Activated CD4-positive, CD25-positive, alpha-beta regulatory T cell treated with anti-CD3 and anti-CD28 coated beads, Interleukin-2, amount 50 U/mL, for 16 hours (primary cell): ENCODE results near the gene ABCC12.
"Not testable (repeated sequence)": the region's sequence is repeated elsewhere in the genome, so short reads cannot be mapped to it uniquely, and the experiment has no call there.

ENCODE experiments used
- DNase-seq: peaks from one replicate; pipeline ENCODE4 v3.0.0-alpha.2; 2020; ENCODE audit warnings: low read depth, low spot score

ABCC12 gene

GRCh38 chr16:48155926-48156789, at the start of gene ABCC12:
ABCC12 (minus strand) TSS chr16:48155993; CDS start chr16:48146424, 9,569 bp downstream.
- no peak for DNase-seq

DNA sequence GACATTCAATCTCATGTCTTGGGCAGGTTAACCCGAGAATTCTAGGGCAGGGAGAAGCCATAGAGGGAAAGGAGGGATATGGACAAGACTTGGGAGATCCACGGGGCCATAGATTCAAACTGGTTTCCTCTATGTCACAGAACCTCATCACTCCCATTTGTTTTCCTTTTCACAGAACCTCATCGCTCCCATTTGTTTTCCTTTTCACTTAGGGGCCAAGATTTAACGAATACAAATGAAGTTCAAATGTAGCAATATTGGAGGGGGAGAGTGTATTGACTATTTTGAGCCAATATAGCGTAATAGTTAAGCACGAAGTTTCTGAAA, 49.0 kb upstream of the ABCC12 start:
- DNase-seq: no peak

DNA sequence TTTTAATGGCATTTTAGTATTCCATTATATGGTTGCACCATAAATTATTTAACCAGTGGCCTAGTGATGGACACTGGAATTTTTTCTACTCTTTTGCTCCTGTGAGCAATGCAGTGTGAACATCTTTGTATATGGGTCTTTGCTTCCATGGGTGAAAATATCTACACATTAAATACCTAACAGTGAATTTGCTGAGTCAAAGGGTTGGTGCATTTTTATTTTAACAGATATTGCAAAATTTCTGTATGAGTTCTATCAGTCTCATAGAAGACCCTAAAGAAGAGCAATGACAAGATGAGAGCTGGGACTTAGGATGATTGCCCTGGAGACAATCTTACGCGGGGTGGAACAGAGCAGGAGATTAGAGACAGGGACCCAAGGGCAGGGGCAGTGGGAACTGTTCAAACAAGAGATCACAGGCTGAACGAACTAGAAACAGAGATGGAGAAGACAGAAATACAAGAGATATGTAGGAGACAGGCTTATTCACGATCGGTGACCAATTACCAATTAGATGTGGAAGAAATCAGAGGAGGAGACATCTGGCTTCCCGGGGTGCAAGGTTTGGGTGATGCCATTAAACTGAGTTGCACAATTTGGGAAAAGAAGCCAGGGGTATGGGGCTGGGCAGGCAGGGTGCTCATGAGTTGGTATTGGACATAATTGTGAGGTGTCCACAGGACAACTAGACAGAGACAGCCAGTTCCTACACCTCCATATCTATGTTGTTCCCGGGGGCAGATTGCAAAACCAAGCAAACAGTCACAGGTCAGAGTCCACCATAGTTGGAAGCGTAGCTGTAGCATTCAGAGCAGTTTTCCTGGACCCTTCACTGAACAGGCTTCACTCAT, 48.4 kb upstream of the ABCC12 start:
- DNase-seq: no peak

DNA sequence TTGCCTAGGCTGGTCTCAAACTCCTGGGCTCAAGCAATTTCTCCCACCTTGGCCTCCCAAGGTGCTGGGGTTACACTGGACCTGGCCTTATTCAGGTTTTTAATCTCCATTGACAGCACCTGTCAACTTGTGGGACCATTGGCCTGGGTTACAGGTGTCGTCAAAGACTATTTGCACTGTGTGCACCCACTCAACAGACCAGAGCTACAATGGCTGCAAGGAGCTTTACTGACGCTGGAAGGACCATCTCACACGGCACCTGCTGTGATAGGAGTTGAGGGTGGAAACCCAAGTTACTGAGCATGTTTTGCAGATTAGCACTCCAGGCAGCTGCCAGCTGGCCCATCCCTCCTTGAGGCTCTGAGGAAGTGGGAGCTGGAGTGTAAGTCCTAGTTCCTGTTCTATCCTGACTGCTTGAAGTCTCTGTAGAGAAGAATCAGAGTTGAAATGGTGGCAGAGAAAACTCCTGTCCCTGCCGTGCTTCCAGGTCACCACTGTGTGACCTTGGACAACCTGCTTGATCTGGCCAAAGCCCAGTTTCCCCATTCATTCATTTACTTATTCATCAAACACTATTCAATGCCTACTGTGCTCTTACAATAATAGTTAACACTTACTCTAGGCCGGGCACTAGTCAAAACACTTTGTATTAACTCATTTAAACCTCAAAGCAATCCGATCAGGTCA, 45.9 kb upstream of the ABCC12 start:
- DNase-seq: no peak

- no peak for DNase-seq
These were observed 41.5 kb upstream of the ABCC12 start for GRCh38 chr16:48197294-48197693.

DNA sequence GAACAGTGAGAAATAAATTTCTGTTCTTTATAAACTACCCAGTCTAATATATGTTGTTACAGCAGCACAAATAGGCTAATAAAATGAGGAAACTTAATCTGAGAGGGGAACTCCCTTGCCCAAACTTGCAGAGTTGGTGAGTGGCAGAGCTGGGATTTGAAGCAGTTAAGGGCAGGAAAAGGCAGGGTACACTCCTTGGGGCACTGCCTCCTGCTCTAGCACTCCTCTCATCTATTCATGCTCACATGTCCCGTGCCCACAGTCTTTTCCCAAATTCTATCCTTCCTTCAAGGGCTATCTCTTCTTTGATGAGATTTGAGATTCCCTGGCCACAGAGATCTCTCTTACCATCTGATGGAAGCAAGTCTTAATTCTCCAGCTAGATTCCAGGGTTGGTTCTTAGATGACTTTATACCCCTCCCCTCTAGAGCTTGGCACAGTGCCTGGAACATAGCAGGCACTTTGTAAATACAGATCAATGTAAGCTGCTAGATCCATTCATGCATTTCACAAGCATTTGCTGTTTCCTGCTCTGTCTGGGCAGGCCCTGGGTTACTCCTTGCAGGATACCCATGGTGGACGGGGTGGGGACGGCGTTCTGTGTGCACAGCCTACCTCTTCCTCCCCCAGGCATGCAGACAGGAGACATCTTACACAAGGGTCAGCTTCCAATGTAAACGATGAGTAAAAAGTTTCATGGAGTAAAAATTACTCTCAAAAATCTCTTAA, 39.2 kb upstream of the ABCC12 start:
- DNase-seq: no peak

DNA sequence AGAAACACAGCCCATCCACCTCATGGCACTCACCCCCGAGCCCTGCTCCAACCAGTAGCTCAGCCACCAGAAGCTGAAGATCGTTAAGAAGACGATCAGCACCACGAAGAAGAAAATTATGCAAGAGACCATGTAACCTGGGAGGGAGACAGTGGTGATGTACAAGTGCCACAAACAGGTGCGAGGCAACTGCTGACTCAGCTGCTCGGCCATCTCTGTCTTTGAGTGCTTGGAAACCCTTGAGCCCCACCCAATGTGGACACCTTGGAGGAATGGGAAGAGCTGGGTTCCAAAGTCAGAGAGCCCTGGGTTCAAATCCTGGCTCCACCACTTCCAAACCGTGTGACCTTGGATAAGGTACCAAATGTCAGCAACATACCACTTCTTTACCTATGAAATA, 38.1 kb upstream of the ABCC12 start:
- DNase-seq: no peak

- DNase-seq: no peak
These were observed 32.8 kb upstream of the ABCC12 start for GRCh38 chr16:48188449-48189102.

GRCh38 chr16:48187779-48188178, 32.0 kb upstream of the ABCC12 start:
- no peak for DNase-seq

- no peak for DNase-seq
These were observed 28.9 kb upstream of the ABCC12 start for GRCh38 chr16:48184681-48185080.

DNA sequence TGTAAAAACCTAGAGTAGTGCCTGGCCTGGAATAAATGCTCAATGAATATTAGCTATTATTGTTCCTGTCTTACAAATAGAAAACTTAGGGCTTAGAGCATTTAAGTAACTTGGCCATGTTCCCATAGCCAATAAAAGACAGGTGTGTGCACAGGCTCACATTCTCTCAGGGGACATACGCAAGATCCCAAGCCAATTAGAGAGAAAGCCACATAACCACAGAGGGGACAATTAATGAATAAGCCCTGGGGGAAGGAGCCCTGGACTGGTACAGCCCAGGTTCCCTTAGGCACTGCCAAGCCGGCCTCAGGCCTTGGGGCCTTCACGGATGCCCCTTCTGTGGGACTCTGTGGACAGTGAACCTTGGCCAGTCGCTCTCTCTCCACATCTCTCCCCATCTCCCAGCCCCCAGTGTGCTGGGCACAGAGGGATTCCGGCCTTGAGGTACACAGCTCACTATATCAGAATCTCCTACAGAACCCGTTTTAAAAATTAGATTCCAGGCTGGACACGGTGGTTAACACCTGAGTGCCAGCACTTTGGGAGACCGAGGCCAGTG, 27.3 kb upstream of the ABCC12 start:
- DNase-seq: no peak

DNA sequence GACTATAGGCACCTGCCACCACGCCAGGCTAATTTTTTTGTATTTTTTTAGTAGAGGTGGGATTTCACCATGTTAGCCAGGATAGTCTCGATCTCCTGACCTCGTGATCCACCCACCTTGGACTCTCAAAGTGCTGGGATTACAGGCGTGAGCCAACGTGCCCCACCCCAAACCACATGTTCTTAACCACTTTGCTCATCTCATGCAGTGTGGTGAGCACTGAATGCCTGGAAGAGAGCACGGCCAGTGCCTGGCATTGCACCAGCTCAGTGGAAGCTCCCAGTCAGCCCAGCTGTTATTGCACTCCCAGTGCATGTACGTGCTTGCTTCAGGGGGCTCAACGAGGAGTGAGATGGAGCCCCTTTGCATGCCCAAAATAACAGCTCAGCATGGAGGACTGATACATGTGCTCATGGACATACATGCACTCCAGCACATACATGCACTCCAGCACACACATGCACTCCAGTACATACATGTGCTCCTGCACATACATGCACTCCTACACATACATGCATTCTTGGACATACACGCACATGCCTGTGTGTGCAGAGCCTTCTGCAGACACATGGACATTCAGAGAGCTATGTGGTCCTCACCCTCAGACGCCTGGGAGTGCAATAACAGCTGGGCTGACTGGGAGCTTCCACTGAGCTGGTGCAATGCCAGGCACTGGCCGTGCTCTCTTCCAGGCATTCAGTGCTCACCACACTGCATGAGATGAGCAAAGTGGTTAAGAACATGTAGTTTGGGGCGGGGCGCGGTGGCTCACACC, 26.1 kb upstream of the ABCC12 start:
- not testable (repeated sequence) for DNase-seq

DNA sequence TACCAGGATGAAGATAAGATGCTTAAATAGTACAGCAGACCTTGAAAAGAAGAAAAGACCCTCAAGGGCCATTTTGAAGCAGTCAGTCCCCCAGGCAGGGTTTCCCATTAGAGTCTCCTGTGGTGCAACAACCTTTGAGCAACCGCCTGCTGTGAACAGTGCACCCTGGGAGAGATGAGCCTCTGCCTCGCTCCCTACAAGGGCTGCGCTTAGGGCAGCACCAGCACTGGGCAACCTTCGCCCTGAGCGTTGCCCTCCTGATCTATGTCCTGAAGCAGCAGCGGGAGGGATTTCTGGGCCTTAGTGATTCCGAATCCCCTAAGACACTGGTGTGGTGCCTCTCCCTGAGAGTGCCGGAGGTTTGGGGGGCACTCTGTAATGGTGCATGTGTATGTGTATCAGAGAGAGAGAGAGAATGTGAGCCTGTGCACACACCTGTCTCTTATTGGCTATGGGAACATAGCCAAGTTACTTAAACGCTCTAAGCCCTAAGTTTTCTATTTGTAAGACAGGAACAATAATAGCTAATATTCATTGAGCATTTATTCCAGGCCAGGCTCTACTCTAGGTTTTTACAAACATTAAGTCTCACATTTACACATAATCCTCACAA, 25.2 kb upstream of the ABCC12 start:
- DNase-seq: no peak

DNA sequence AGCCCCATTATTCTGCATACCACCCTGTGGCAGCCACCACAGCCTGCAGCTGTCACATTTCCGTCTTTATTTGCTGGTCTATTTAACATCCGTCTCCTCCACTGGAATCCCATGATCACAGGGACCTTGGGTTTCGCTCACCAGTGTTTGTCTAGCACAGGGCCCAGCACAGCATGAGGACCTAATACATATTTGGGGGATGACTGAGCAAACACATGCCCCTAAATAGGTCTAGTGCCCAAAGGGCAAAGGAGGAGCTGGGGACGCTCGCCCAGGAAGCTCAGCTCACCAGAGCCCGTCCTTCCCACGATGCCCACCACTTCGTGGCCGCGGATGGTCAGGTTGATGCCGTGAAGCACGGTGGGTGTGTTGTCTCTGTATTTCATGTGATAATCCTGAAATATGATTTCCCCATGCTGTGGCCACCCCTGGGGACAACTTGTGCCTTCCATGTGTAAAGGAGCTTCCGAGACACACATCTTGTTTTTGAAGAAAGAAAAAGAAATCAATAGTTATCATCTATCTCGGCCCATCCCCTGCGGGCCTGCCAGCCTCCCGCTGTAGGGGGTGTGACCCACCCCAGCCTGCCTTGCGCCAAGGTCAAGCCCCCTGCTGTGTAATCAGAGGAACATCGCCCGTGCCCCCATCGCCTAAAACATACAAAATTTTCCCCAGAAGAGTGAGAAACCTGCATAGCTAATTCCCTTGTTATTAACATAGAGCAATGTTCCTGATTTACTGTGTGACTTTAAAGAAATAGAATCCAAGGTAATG, 21.0 kb upstream of the ABCC12 start:
- DNase-seq: no peak

- DNase-seq: no peak
These were observed 18.1 kb upstream of the ABCC12 start for GRCh38 chr16:48173889-48174288.

DNA sequence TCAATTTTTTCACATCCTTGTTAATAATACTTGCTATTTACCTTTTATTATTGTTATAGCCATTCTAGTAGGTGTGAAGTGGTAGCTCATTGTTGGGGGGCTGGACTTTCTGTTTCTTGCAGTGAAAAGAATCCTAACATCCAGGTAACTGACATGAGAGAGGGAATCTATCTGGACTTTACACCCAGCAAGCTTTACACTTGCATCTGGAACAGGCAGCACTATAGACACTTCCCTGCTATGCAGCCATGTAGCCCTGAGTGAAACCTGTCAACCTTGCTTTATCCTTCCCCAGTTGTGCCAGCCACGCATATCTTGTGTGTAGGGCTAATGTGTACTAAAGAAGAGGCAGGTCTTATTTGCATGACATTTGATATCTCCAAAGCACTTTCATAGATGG, 16.9 kb upstream of the ABCC12 start:
- no peak for DNase-seq

GRCh38 chr16:48169896-48170295, 14.1 kb upstream of the ABCC12 start:
- no peak for DNase-seq

DNA sequence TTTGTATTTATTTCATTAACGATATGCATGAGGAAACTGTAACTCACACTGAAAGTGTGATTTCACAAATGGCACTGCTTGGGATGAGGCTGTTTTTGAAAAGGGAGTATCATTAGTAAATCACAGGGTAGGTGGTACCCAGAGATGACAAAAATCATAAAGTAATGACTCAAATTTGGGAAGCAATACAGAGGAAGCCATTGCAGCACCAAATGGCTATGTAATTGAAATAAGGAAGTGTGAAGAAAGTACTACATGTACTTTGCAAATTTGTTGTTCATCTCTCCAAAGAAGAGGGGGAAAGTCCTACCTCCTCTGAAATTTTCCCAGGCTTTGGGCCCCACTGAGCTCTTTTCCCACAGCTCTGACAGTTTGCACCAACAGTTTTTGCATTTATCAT, 12.3 kb upstream of the ABCC12 start:
- DNase-seq: no peak

GRCh38 chr16:48166617-48167016, 10.8 kb upstream of the ABCC12 start:
- DNase-seq: not testable (repeated sequence)
